Suppressor macrophage (primary cell): ENCODE results near the gene USF2.
A peak's percentile ranks its signal among the peaks of the same experiment; 100 is the strongest.

Source experiments
- DNase-seq, 4 experiments: peaks; one replicate each; pipeline ENCODE4 v3.0.0-alpha.2; 2020 to 2022

USF2 gene

DNA sequence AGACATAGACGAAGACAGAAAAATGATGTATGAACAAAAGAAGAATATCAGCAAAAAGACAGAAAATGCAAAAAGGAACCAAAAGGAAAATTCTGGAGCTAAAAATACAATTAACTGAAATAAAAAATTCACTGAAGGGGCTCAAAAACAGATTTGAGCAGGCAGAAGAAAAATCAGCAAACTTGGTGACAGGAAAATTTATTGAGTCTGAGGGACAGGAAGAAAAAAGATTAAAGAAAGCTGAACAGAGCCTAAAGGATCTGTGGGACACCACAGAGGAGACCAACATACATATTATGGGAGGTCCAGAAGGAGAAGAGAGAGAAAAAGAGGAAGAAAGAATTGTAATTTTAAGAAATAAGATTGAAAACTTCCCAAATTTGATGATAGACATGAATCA lies 27.3 kb upstream of the USF2 start:
- no peak for DNase-seq

DNA sequence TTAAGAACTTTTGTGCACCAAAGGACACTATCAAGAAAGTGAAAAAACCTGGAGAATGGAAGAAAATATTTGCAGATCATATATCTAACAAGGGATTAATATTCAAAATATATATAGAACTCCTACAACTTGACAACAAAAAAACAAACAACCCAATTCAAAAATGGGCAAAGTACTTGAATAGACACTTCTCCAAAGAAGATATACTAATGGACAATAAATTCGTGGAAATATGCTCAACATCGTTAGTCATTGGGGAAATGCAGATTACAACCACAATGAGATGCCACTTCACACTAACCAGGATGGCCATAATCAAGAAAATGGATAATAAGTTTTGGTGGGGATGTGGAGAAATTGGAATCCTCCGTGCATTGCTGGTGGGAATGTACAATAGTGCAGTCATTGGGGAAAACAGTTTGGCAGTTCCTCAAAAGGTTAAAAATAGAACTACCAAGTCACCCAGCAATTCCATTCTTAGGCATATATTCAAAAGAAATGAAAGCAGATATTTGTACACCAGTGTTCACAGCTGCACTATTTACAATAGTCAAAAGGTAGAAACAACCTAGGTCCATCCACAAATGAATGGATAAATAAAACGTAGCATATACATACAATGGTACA lies 22.2 kb upstream of the USF2 start:
- peak in 2 of 4 experiments; percentile 35 to 46 for DNase-seq

DNA sequence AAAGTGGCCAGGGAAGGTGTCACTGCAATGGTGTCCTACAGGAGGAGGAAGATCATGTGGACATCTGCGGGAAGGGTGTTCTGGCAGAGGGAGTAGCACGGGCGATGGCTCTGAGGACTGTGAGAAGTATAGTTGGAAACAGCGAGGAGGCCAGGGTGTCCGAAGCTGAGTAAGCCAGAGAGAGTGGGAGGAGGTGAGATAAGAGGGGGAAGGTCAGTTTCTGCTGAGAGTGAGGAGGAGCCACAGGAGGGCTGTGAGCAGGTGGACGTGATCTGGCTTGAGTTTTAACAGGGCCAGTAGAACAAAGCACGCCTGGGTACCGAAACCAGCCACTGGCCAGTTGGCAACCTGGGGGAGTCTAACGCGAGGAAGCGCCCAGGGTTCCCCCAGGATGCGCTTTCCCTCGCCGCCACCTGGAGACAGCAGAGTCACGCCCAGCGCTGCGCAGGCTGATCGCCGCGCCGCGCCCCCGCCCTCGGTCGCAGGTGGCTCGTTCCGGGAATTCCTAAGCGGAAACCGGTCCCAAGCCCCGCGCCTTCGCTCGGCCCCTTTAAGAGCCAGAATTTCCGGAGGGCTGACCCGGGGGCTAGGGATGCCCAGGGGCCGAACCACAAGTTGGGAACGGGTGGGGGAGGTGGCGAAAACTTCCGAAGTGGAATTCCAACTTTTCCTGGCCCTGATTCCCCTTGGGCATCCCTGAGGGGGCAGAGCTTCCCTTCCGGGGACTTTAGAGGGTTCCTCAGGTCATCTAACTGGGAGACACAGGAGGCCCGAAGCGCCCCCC lies 21.0 kb upstream of the USF2 start:
- peak in 3 of 4 experiments; percentile 51 to 59 (median 53) for DNase-seq

DNA sequence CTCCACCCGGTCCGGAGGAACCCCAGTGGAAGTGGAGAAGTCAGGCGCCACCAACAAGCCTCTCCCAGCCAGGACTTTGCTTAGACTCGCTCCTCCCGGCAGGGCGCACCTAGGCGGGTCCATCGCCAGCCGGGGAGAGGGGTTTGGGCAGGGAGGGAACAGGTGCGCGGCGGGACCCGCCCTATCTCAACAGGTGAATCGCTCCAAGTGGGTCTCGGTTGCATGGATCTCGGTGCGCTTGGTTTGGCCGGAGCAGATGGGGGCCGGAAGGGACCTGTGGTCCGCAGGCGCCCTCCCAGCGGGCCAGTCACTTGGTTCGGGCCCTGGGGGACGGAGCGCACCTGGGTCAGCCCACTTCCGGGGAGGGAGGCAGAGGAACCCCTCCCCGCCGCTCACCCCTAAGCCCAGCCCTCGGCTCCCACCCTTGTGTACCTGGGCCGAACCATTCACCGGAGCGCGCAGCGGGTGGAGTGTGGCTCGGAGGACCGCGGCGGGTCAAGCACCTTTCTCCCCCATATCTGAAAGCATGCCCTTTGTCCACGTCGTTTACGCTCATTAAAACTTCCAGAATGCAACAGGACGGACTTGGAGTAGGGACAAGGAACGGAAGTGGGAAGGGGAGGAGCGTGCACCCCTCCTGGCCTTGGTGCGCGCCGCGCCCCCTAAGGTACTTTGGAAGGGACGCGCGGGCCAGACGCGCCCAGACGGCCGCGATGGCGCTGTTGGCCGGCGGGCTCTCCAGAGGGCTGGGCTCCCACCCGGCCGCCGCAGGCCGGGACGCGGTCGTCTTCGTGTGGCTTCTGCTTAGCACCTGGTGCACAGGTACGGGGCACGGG lies 20.2 kb upstream of the USF2 start, which contains the start of gene LSR:
Gene LSR, plus strand, starts transcription at position 693 of the 836 bp plus-strand sequence. Its CDS starts 21 bp downstream, at position 714.
- peak in 2 of 4 experiments; percentile 16 to 55 for DNase-seq

DNA sequence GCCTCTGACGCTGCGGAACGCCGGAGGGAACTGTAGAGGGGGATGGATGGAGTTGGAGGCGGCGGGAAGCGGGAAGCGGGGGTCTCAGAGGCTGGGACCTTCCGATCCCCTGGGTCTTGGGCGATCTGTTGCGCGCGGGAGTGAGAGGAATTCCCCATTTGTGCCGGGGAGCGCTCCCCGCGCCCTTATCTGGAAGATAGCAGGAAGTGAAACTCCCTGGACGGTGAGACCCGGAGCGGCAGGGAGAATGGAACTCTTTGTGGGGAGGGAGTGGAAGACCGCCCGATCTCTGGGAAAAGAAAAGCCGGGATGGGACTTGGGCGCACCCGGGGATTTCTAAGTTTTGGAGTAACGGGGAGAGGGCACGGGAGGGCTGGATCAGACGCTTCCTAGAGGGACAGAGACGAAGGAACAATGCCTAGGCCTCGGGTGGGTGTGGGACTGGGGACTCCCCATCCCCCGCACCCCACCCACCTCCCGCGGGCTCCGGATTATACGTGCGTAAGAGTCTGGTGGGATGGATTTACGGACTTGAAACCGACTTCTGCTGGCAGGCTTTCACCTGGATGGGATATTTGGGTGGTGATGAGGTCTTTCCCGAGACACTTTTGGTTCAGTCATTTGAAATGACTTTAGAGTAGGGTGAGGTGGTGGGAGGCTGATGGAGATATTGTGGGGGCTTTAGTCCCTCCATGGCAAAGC lies 19.5 kb upstream of the USF2 start:
- DNase-seq = peak in 3 of 4 experiments; percentile 47 to 68 (median 55)

DNA sequence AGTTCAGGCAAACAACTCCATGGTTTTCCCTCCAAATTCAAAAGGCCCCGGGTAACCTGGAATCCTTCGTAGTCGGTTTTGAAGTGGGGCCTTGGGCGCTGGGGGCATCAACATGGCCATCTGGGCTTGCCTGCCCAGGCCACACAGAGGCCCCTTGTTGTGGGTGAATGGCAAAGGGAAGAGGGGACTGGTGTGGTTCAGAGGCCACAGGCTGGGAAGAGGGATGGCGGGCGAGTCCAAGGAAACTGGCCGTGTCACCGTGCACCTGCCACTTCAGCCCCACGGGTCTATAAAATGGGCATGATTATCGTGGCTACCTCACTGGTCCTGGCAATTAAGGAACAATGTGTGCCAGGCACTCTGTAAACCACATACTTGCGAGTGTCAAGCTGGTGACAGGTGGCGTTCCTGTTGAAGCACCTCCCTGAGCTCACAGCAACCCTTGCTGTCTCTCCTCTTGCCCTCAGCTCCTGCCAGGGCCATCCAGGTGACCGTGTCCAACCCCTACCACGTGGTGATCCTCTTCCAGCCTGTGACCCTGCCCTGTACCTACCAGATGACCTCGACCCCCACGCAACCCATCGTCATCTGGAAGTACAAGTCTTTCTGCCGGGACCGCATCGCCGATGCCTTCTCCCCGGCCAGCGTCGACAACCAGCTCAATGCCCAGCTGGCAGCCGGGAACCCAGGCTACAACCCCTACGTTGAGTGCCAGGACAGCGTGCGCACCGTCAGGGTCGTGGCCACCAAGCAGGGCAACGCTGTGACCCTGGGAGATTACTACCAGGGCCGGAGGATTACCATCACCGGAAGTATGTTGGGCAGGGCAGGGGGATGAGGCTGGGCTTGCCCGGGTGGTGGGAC lies 18.7 kb upstream of the USF2 start:
- no peak for DNase-seq

DNA sequence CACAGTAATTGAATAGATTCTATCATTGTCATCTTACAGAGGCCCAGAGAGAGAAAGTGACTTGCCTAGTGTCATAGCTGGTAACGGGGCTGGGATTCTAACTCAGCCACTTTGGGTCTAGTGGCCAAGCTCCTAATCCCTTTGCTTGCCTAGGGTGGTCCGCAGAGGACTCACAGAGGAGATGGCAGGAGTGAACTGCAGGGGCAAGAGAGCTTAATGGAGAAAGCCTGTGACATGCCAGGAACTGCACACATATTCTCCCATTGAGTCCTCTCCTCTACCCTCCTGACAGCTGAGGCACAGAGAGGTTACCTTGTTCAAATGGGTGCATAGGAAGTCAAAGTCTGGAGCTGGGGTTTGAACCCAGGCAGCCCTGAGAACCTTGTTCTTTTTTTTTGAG lies 17.3 kb upstream of the USF2 start:
- DNase-seq = no peak

DNA sequence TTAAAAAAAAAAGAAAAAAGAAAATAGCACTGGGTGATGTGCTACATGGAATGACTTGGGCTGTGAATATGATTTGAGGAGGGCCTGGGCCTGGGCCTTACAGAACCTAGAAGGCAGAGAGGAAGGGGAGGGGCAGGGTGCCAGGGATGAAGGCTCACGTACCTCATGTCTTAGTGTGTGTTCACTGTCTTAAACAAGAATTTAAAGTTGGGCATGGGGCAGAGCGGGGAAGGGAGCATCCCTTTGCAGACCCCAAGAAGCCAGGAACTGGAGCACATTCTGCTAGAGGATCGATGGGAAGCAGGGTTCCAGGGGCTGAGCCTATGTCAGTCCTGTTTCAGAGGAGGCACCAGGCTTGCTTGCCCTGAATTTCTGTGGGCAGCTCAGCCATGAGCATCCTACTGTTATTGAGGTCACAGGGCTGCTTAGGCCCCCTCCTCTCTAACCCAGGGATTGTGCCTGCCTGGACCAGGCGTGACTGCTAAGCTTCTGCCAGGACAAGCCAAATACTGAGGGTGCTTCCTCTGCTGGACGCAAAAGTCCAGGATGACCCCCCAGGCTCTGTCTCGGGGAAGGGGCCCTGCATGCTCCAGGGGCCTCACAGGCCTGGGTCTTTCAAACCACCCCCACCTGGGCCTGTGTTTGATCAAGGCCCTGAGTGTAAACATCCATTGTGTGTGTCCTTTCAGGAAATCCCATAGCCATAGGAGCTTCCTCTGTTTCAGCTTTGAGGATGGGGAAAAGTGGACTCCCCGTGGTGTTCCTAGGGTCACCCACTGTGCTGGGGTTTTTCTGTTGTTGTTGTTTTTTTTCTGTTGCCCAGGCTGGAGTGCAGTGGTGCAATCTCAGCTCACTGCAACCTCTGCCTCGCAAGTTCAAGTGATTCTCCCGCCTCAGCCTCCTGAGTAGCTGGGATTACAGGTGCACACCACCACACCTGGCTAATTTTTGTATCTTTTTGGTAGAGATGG lies 15.2 kb upstream of the USF2 start:
- no peak for DNase-seq

DNA sequence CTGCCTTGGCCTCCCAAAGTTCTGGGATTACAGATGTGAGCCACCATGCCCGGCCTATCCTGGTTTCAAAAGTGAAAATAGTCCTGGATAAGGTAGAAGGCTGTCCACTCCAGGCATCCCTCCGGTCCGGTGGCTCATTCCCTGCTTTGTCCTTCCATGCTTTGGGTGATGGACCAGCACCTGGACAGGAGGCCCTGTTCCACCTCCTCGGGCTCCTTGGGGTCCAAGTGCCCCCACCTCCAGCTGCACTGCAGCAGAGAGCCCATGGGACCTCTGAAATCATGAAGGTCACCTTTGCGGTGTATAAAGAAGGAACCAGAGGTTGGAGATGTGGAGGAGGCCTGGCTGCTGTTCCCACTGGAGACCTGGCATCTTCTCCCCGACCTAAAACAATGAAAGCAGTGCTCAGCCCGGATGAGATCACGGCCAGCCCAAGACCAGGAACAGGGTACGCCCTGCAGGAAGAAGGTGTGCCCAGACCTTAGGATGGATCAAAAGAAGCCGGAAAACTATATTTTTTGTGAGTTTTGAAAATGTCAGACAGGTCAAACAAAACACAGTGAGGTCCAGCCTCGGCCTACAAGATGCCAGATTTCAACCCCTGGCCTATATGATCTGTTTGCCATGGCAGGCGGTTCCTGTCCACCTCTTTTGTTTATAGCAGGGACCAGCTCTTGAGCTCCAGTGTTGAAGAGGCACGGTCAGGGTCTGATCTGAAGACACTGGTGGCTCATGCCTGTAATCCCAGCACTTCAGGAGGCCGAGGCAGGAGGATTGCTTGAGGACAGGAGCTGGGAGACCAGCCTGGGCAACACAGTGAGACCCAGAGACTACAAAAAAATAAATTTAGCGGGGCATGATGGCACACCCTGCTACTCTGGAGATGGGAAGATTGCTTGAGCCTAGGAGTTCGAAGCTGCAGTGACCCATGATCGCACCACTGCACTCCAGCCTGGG lies 14.1 kb upstream of the USF2 start:
- no peak for DNase-seq

DNA sequence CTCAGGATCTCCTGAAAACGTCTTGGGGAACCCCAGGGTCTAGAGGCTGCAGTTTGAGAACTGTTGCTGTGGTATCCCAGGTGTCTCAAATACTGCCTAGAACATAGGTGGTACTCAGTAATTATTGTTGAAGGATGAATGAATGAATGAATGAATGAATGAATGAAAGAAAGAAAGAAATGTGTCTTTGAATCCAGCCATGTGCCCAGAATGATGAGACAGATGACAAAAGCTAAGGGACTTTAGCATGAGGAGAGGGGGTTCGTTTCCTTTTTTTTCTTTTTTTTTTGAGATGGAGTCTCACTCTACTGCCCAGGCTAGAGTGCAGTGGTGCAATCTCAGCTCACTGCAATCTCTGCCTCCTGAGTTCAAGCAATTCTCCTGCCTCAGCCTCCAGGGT lies 12.2 kb upstream of the USF2 start:
- DNase-seq = no peak

DNA sequence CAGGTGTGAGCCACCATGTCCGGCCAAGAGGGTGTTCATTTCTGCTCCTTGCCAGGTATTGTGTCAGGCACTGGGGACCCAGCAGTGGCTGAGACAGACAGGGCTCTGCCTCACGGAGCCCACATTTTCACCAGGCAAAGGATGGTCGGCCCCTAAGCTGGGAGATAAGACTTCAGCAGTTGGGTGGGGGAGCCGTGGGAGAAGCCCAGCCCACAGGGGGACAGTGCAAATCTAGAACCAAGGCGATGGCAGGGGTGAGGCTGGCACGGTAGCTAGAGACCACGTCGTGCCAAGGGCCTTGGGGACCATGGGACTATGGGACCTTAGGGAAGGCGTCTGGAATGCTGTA lies 11.7 kb upstream of the USF2 start:
- DNase-seq = no peak

DNA sequence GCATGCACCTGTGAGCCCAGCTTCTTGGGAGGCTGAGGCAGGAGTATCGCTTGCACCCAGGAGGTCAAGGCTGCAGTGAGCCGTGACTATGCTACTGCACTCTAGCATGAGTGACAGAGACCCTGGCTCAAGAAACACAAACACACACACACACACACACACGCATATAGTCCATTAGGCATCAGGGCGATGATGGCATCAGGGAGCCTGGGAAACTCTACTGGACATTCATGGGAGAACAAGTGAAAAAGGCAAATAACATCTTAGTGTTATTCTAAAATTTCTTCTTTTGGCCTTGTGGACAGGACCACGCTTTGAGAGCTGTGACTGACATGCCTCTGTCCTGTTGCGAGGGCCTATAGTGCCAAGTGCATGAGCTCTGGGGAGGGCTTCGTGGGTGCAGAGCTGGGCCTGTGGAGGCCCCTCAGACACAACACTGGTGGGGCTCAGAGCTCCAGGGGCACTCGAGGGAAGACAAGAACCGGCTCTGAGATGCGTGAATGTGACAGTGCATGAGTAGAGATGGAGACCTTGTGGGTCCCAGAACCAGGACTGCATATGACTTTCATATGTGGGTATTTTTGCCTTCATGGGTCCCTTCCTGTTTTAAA lies 8.0 kb upstream of the USF2 start:
- DNase-seq = no peak

DNA sequence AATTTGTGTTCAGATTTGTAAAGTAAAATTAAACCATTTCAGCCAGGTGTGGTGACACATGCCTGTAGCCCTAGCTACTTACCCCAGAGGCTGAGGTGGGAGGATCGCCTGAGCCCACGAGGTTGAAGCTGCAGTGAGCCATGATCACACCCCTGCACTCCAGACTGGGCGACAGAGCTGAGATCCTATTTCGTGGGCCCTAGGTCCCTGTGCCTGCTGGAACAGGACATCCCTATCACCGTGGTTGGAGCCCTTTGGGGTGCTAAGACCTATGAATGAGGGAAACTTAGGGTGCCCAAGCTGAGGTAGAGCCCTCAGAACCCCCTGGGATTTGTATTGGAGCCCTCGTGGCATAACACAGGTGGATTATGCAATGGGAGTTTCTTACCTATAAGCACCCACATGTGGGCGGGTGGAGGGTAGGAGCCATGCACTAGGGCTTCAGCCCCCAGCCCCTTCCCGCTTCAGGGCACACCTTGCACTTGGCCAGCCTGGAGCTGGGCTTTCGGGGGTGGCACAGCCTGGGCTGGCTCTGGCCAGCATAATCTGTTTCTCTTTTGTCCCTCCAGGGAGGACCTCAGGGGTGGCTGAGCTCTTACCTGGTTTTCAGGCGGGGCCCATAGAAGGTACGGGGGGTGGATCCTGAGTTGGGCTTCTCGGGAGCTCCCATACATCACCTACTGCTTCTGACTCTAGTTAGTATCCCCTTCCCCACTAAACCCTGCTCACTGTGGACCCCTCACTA lies 7.2 kb upstream of the USF2 start:
- no peak for DNase-seq

DNA sequence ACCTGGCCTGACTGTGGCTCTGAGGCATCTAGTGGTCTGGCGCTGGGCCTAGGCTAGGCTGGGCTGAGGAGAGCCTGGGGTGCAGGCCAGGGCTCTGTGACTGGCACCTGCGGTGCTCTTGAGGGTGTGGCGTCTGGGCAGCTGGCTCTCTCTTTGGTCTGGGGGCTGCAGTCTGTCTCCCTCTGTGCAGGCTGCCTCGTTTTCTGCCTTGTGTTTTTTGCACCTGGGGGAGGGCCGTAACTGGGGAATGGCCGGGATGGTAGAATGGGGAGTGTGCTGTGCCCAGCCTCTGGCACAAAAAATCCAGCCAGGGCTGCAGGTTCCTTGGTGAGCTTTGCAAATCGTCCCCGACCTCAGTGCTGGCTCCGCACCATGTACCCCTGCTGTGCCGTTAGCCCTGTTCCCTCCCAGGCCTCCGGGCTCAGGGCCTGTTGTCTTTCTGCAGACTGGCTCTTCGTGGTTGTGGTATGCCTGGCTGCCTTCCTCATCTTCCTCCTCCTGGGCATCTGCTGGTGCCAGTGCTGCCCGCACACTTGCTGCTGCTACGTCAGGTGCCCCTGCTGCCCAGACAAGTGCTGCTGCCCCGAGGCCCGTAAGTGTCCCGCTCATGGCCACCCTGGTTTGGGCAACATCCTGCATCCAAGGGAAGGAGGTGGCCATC lies 6.5 kb upstream of the USF2 start:
- DNase-seq = no peak

DNA sequence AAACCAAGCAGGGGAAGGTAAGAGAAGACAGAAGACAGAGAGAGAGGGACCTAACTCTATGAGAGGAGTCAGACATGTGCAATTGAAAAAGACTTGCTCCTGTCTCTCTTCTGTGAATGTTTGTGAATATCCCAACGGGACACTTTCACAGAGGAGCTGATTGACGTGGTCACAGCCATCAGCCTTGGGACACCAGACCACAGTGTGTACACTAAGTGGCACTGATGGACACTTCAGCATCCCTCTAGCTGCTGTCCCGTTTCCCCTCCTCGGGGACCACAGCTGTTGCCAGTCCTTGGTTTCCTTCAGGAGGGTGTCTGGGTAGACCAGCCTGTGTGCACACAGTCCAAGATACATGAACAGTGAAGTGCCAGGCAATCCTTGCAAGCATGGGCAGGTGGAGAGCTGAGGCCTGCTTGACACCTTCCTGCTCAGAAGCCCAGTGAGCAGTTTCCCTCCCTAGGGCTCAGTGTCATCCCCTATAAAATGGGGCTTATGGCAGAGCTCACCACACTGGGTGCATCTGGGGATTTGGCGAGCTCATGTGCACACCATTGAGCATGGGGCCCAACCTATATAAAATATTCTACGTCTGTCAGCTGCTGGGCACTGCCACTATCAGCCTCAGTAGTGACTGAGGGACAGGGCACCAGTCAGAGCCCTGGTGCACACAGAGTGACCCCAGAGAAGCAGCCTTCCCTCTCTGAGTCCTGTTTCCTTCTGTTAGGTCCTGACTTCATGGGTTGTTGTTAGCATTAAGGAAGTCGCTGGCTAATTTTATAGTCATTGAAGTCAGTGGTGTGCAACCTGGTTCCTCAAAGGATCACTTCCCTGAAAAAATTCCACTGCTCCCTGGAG lies 4.3 kb upstream of the USF2 start:
- peak; percentile 66 to 80 (median 75) for DNase-seq

DNA sequence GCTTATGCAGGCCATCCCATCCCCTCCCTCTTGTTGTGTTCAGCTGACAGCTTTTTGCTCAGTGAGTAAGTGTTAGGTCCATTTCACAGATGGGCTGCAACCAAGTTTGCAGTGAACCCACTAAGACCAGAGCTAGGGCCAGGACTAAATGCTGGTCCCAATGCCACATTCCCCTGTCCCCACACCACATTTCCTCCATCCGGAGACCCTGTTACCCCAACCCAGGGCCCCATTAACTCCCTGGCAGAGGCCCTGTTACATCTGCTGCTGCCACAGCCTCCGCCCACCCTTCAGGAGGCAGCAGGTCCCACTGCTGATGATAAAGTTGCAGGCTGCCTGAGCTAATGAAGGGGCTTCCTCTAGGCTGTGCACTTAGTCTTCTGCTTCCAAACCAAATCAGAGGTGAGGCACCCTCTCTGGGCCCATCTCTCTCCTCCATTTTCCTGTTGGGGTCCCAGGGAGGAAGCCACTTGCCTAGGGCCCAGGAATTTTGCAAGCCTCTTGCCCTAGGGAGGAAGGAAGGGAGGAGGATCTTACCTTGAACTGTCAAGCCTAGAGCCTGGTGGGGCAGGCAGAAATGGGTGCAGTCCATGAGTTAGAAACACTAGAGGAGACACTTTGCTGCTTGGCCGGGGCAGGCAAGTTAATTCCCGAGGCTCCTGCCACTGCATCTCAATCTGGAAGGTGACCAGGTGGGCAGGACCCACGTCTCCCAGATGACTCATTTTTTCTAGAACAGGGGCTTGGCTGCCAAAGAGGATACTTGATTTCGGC lies 3.4 kb upstream of the USF2 start:
- no peak for DNase-seq
